ENCODE results near the gene PELI3. TPM values are rescaled to one million over a fixed set of nuclear protein-coding genes. Genes with fewer than 3 reads are reported as not detected.

Gene PELI3
- total RNA-seq: 10 to 100 TPM; 12.7 to 20.7 TPM

DNA sequence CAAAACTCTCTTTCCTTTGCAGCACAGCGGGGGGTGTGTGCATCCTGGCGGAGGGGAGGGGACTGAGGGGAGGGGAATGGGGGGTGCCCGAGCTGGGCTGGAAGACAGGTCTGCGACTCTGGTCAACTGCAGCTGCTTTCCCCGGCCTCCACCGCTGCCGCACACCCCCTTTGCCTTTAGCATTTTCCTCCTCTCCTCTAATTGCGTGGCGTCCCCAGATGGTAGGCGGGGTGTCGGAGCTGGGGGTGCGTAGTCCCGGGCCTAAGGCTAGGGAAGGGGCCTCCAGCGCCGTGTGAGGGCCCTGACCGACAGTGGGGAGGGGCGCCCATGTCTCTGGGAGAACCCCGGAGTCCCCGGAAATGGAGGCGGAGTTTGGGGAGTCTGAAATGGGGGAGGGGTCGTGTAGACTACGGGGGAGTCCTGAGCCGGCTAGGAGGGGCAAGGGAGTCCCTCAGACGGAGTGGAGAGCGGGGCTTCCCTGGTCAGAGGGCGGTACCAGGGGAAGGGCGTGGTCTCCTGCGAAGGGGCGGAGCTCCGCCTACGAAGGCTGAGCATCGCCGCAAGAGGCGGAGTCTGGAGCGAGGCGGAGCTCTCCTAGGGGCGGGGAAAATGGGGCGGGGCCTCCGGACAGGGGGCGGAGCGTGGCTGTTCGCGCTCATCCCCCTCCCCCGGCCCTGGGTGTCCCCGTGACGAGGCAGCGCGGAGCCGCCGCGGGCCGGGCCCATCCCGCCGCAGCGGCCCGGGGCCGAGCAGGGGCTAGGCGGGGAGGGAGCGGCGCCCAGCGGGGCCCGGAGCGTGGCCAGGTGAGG, at the start of gene PELI3:
PELI3 (plus strand) TSS at position 681 of the 809 bp plus-strand sequence. CDS start 1,224 bp downstream, outside the sequence.
- Histone ChIP-seq H3K9me3 (no peaks in the 10 kb centered on the region), H3K4me3 (peak within 1 kb of the TSS; percentile 56 to 76), H3K27me3 (no peaks in the 10 kb centered on the region), H3K4me1 (peaks cover 0 to 23% of the 10 kb centered on the region in 2 donors), H3K36me3 (no peaks in the 10 kb centered on the region), H3K27ac (peak within 1 kb of the TSS; percentile 79 to 81)
- TF ChIP-seq CTCF (IDR thresholded peaks at IDR 0.05): no peak
- peak; percentile 92 for DNase-seq (ENCODE audit: low spot score)

DNA sequence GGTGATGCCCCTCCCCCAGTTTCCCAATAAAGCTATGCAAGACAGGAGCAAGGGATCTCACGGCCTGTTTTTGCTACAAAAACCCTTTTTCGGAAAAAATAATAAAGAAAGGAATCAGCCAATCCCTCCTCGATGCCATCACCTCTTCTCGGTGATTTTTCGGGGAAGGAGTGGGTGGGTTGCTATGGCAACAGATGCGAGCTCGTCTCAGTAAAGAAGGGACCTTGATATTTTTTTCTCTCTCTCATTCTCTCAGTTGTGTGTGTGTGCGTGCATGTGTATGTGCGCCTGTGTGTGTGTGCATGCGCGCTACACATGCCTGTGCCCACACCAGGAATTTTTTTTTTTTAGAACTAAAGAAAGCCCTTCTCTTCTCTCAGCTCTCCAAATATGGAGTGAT, 49.7 kb upstream of the PELI3 start:
- no peak overlapping the region for H3K27ac ChIP-seq
- DNase-seq (ENCODE audit: low spot score): no peak
- H3K27me3 ChIP-seq: no peaks in the 10 kb centered on the region
- H3K4me1 ChIP-seq: peaks cover 0 to 39% of the 10 kb centered on the region in 2 donors
- no peak for TF ChIP-seq CTCF (IDR thresholded peaks at IDR 0.05)
- no peak overlapping the region for H3K4me3 ChIP-seq
- H3K36me3 ChIP-seq: no peaks in the 10 kb centered on the region
- no peaks in the 10 kb centered on the region for H3K9me3 ChIP-seq

DNA sequence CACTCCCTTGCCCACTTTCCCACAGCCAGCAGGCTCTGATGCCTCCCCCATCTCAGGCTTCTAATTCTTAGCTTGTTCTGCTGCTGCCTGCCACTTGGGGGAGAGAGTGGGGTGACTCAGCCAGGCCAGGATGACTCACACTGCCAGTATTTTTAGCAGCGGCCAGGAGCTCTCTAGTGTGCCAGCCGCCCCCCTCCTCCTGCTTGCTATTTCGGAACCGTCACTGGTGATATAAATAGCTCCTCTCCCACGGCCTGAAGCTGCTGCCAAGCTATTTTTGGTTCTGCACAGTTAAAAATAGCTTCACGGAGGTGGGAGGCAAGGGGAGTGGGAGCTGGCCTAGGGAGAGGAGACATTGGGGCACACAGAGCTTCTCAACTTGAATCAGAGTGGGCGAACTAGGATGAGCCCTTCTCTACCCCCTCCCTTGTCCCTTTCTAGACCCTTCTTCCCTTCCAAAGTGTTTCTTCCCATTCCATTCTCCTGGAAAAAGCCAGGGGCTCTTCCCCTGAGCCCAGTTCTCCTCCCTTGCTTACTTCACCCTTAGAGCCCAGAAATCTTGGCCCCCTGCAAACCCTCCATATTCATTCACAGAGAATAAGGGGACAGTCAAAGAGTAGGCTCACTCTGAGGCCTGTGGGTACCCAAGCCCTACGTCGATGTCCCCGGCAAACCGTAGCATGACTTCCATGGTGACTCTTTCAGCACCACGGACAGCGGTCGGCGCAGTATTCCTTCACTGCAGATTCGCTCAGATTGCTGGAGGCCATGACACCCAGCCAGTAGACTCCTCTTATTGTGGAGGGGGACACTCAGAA, 48.3 kb upstream of the PELI3 start:
- Histone ChIP-seq H3K27me3 (no peaks in the 10 kb centered on the region), H3K27ac (peak overlapping the region; percentile 47 to 53), H3K36me3 (no peaks in the 10 kb centered on the region), H3K4me3 (no peak overlapping the region), H3K4me1 (peaks cover 0 to 39% of the 10 kb centered on the region in 2 donors), H3K9me3 (no peaks in the 10 kb centered on the region)
- TF ChIP-seq CTCF (IDR thresholded peaks at IDR 0.05): peak in 1 of 2 donors; percentile 59
- peak; percentile 78 for DNase-seq (ENCODE audit: low spot score)

- Histone ChIP-seq H3K4me3 (no peak overlapping the region), H3K9me3 (no peaks in the 10 kb centered on the region), H3K4me1 (peaks cover 0 to 39% of the 10 kb centered on the region in 2 donors), H3K27ac (no peak overlapping the region), H3K36me3 (peaks cover 3% of the 10 kb centered on the region), H3K27me3 (no peaks in the 10 kb centered on the region)
- no peak for TF ChIP-seq CTCF (IDR thresholded peaks at IDR 0.05)
- DNase-seq (ENCODE audit: low spot score): no peak
These were observed 47.8 kb upstream of the PELI3 start for GRCh38 chr11:66418986-66419308.

- no peak for DNase-seq (ENCODE audit: low spot score)
- Histone ChIP-seq H3K36me3 (peaks cover 6% of the 10 kb centered on the region), H3K4me1 (peaks cover 0 to 39% of the 10 kb centered on the region in 2 donors), H3K9me3 (no peaks in the 10 kb centered on the region), H3K27me3 (no peaks in the 10 kb centered on the region), H3K4me3 (no peak overlapping the region), H3K27ac (no peak overlapping the region)
- no peak for TF ChIP-seq CTCF (IDR thresholded peaks at IDR 0.05)
These were observed 46.9 kb upstream of the PELI3 start for GRCh38 chr11:66419825-66420224.
